ENCODE results near the gene KLHL2.
A peak's percentile ranks its signal among the peaks of the same experiment; 100 is the strongest.

Gene KLHL2

DNA sequence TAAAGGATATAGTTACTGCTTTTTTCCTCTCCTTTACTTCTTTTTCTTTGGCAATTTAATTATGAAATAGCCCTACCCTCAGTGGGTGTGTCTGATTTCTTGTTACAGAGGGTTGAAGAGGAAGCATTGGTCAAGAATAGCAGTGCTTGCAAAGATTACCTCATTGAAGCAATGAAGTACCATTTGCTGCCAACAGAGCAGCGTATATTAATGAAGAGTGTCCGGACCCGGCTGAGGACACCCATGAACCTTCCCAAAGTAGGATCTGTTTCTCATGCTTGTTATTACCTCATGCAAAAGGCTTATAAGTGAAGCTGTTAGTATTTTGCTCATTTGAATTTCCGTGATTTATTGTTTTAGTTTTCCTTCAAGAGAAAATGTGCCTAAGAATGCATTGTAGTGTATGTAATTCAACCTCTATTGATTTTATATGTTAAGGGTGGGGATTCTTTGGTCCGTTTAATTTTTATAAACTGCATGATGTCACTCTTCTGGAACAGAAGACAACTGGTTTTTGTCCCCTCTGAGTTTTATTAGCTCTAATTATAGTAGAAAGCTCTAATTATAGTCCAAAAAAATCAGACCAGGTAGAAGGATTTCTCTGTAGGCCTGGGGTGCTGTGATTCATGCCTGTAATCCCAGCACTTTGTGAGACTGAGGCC lies 92.2 kb downstream of the KLHL2 start:
- H3K79me2 ChIP-seq = peaks cover 2% of the 10 kb centered on the region
- H3K4me2 ChIP-seq (ENCODE audit: low read length) = no peak overlapping the region
- no peaks in the 10 kb centered on the region for H3K36me3 ChIP-seq (ENCODE audit: control insufficient read depth, insufficient read depth, low read length)
- TF ChIP-seq, protein P1, sequence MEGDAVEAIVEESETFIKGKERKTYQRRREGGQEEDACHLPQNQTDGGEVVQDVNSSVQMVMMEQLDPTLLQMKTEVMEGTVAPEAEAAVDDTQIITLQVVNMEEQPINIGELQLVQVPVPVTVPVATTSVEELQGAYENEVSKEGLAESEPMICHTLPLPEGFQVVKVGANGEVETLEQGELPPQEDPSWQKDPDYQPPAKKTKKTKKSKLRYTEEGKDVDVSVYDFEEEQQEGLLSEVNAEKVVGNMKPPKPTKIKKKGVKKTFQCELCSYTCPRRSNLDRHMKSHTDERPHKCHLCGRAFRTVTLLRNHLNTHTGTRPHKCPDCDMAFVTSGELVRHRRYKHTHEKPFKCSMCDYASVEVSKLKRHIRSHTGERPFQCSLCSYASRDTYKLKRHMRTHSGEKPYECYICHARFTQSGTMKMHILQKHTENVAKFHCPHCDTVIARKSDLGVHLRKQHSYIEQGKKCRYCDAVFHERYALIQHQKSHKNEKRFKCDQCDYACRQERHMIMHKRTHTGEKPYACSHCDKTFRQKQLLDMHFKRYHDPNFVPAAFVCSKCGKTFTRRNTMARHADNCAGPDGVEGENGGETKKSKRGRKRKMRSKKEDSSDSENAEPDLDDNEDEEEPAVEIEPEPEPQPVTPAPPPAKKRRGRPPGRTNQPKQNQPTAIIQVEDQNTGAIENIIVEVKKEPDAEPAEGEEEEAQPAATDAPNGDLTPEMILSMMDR (IDR thresholded peaks at IDR 0.05) = no peak
- no peak overlapping the region for H3K4me3 ChIP-seq (ENCODE audit: low read depth, low read length)
- H3K27me3 ChIP-seq (ENCODE audit: control insufficient read depth, insufficient read depth, low read length) = no peaks in the 10 kb centered on the region
- H3K4me1 ChIP-seq = peaks cover 3% of the 10 kb centered on the region
- H2AFZ ChIP-seq = no peak overlapping the region
- H3K9me3 ChIP-seq (ENCODE audit: control insufficient read depth, low read length) = no peaks in the 10 kb centered on the region
- H3K9ac ChIP-seq = no peak overlapping the region
- H3K27ac ChIP-seq = no peak overlapping the region

- Histone ChIP-seq H3K79me2 (peaks cover 2% of the 10 kb centered on the region), H3K27ac (no peak overlapping the region), H3K9ac (no peak overlapping the region), H2AFZ (peak overlapping the region; percentile 33), H3K36me3 (ENCODE audit: control insufficient read depth, insufficient read depth, low read length) (no peaks in the 10 kb centered on the region), H3K27me3 (ENCODE audit: control insufficient read depth, insufficient read depth, low read length) (no peaks in the 10 kb centered on the region), H3K4me2 (ENCODE audit: low read length) (no peak overlapping the region), H3K4me1 (no peaks in the 10 kb centered on the region), H3K4me3 (ENCODE audit: low read depth, low read length) (no peak overlapping the region), H3K9me3 (ENCODE audit: control insufficient read depth, low read length) (no peaks in the 10 kb centered on the region)
- TF ChIP-seq, protein P1 (IDR thresholded peaks at IDR 0.05) = no peak
Measured at GRCh38 chr4:165301833-165302232, 94.5 kb downstream of the KLHL2 start.

DNA sequence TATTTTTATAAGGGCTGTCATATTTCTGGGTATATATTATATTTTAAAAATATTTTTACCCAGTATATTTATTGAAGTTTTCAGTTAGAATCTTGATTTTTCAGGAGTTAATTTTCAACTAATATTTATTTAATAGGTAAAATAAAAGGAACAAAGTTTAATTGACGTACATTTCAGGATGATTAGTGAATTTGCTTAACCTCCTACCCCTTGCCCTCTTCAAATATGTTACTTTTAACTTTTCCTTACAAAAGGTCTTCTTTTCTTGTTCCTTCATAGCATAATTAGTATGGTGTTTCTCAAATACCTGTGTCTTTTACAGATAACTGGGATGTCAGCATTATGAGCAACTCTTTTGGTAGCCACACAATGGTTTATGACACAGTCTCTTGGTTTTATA lies 95.3 kb downstream of the KLHL2 start:
- H3K4me1 ChIP-seq = no peaks in the 10 kb centered on the region
- no peaks in the 10 kb centered on the region for H3K36me3 ChIP-seq (ENCODE audit: control insufficient read depth, insufficient read depth, low read length)
- H3K27me3 ChIP-seq (ENCODE audit: control insufficient read depth, insufficient read depth, low read length) = no peaks in the 10 kb centered on the region
- no peak overlapping the region for H3K9ac ChIP-seq
- no peak overlapping the region for H3K27ac ChIP-seq
- H3K4me3 ChIP-seq (ENCODE audit: low read depth, low read length) = no peak overlapping the region
- TF ChIP-seq, protein P1 (IDR thresholded peaks at IDR 0.05) = no peak
- H3K79me2 ChIP-seq = peaks cover 2% of the 10 kb centered on the region
- no peak overlapping the region for H2AFZ ChIP-seq
- no peak overlapping the region for H3K4me2 ChIP-seq (ENCODE audit: low read length)
- H3K9me3 ChIP-seq (ENCODE audit: control insufficient read depth, low read length) = no peaks in the 10 kb centered on the region

GRCh38 chr4:165308166-165308565 lies 100.8 kb downstream of the KLHL2 start:
- Histone ChIP-seq H2AFZ (no peak overlapping the region), H3K9me3 (ENCODE audit: control insufficient read depth, low read length) (no peaks in the 10 kb centered on the region), H3K27ac (no peak overlapping the region), H3K36me3 (ENCODE audit: control insufficient read depth, insufficient read depth, low read length) (no peaks in the 10 kb centered on the region), H3K9ac (no peak overlapping the region), H3K4me2 (ENCODE audit: low read length) (no peak overlapping the region), H3K79me2 (no peaks in the 10 kb centered on the region), H3K4me1 (no peaks in the 10 kb centered on the region), H3K4me3 (ENCODE audit: low read depth, low read length) (no peak overlapping the region), H3K27me3 (ENCODE audit: control insufficient read depth, insufficient read depth, low read length) (no peaks in the 10 kb centered on the region)
- TF ChIP-seq, protein P1 (IDR thresholded peaks at IDR 0.05) = no peak

DNA sequence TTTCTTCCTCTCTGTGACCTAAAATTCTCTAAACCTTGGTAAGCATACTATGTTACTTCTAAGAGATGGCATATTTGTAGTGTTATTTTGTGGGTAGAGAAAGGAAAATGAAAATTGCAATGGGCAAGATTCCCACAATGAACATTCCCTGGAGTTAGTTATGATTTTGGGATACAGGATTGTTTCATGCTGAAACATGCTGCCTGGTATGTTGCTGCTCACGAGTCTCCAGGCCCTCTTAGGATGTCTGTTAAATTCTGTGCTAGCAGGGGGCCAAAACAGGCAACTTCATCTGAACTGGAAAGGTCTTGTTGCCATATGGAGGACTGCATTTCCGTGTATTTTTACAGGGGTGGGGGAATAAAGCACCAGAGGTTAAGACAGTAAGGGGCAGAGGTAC lies 101.2 kb downstream of the KLHL2 start:
- Histone ChIP-seq H3K4me3 (ENCODE audit: low read depth, low read length) (no peak overlapping the region), H3K4me1 (no peaks in the 10 kb centered on the region), H3K4me2 (ENCODE audit: low read length) (no peak overlapping the region), H3K9ac (no peak overlapping the region), H3K79me2 (no peaks in the 10 kb centered on the region), H3K9me3 (ENCODE audit: control insufficient read depth, low read length) (no peaks in the 10 kb centered on the region), H3K27ac (no peak overlapping the region), H3K27me3 (ENCODE audit: control insufficient read depth, insufficient read depth, low read length) (no peaks in the 10 kb centered on the region), H3K36me3 (ENCODE audit: control insufficient read depth, insufficient read depth, low read length) (no peaks in the 10 kb centered on the region), H2AFZ (no peak overlapping the region)
- TF ChIP-seq, protein P1 (IDR thresholded peaks at IDR 0.05) = no peak

Measured in parathyroid adenoma (tissue), 2 donors.